GM04504 (cell line): ENCODE data around the gene TOGARAM2.
A peak's percentile ranks its signal among the peaks of the same experiment; 100 is the strongest.

Experiments
- DNase-seq: peaks from one replicate; pipeline ENCODE4 v3.0.0-alpha.2; 2012; ENCODE audit warnings: low read depth

The TOGARAM2 gene

GRCh38 chr2:29023188-29023587 is 42.1 kb downstream of the TOGARAM2 start:
- no peak for DNase-seq

- DNase-seq: no peak
Measured at GRCh38 chr2:29024882-29025430, 43.9 kb downstream of the TOGARAM2 start.

GRCh38 chr2:29025711-29026110 is 44.6 kb downstream of the TOGARAM2 start:
- no peak for DNase-seq

- DNase-seq: no peak
Measured at GRCh38 chr2:29031046-29031445, 49.9 kb downstream of the TOGARAM2 start.

GRCh38 chr2:29032189-29032588 is 51.1 kb downstream of the TOGARAM2 start:
- DNase-seq: no peak

- DNase-seq: peak; percentile 10
Measured at GRCh38 chr2:29033172-29033571, 52.1 kb downstream of the TOGARAM2 start.

- DNase-seq: no peak
Measured at GRCh38 chr2:29033656-29034055, 52.6 kb downstream of the TOGARAM2 start.

- DNase-seq: no peak
Measured at GRCh38 chr2:29035016-29035745, 54.1 kb downstream of the TOGARAM2 start.

- DNase-seq: no peak
Measured at GRCh38 chr2:29039718-29040480, 58.8 kb downstream of the TOGARAM2 start.

- no peak for DNase-seq
Measured at GRCh38 chr2:29040552-29040951, 59.5 kb downstream of the TOGARAM2 start.

- no peak for DNase-seq
Measured at GRCh38 chr2:29041161-29041660, 60.1 kb downstream of the TOGARAM2 start.

- no peak for DNase-seq
Measured at GRCh38 chr2:29042561-29043075, 61.5 kb downstream of the TOGARAM2 start.

GRCh38 chr2:29044459-29044858 is 63.4 kb downstream of the TOGARAM2 start:
- no peak for DNase-seq

- DNase-seq: no peak
Measured at GRCh38 chr2:29046321-29046720, 65.2 kb downstream of the TOGARAM2 start.

GRCh38 chr2:29047083-29047845 is 66.2 kb downstream of the TOGARAM2 start:
- no peak for DNase-seq

GRCh38 chr2:29050591-29050990 is 69.5 kb downstream of the TOGARAM2 start:
- DNase-seq: no peak

- no peak for DNase-seq
Measured at GRCh38 chr2:29051730-29052129, 70.6 kb downstream of the TOGARAM2 start.

- no peak for DNase-seq
Measured at GRCh38 chr2:29052807-29053206, 71.7 kb downstream of the TOGARAM2 start.

- DNase-seq: no peak
Measured at GRCh38 chr2:29053223-29053622, 72.1 kb downstream of the TOGARAM2 start.

- DNase-seq: no peak
Measured at GRCh38 chr2:29053670-29054400, 72.7 kb downstream of the TOGARAM2 start.

- DNase-seq: no peak
Measured at GRCh38 chr2:29054430-29054829, 73.3 kb downstream of the TOGARAM2 start.
